ENCODE results near the gene FAM81B.

DNA sequence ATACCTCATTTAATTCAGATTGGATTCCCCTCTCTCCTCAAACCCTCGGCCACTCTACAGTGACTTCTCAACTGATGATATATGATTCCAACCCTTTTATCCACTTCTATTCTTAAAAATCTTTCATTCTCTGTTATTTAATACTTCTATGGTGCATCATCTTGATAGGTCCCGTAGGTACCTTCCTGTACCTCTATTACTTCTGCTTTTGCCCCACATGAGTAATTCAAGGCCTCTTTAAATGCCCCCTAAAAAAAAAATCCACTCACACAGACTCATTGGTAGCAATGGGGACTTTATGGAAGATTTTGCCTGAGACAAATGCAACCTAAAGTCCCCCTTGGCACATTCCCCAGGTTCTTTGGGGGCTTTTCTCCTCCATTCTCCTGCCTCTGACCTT lies 54.3 kb downstream of the FAM81B start:
- TF ChIP-seq EZH2 (IDR thresholded peaks at IDR 0.05; ENCODE audit: borderline replicate concordance, low read depth, low read length, poor library complexity, severe bottlenecking) = no peak
- TF ChIP-seq, protein P1, sequence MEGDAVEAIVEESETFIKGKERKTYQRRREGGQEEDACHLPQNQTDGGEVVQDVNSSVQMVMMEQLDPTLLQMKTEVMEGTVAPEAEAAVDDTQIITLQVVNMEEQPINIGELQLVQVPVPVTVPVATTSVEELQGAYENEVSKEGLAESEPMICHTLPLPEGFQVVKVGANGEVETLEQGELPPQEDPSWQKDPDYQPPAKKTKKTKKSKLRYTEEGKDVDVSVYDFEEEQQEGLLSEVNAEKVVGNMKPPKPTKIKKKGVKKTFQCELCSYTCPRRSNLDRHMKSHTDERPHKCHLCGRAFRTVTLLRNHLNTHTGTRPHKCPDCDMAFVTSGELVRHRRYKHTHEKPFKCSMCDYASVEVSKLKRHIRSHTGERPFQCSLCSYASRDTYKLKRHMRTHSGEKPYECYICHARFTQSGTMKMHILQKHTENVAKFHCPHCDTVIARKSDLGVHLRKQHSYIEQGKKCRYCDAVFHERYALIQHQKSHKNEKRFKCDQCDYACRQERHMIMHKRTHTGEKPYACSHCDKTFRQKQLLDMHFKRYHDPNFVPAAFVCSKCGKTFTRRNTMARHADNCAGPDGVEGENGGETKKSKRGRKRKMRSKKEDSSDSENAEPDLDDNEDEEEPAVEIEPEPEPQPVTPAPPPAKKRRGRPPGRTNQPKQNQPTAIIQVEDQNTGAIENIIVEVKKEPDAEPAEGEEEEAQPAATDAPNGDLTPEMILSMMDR (conservative IDR thresholded peaks at IDR 0.05; ENCODE audit: low read depth, low read length) = no peak

Data from A673 (cell line).